Osteocyte (in vitro differentiated cells): ENCODE results near the gene USP46. TPM values are rescaled to one million over a fixed set of nuclear protein-coding genes. Genes with fewer than 3 reads are reported as not detected.

Experiments
- DNase-seq: peaks from one replicate; pipeline ENCODE4 v3.0.0; 2021; ENCODE audit warnings: mixed read lengths; ENCODE audit not compliant: unreplicated experiment; ENCODE audit errors: extremely low spot score
- H3K27ac Mint-ChIP-seq: one replicate; pipeline ENCODE4 v1.8.0; 2021; ENCODE audit warnings: mild to moderate bottlenecking, mixed read lengths; ENCODE audit not compliant: unreplicated experiment
- H3K27me3 Mint-ChIP-seq: one replicate; pipeline ENCODE4 v1.8.0; 2021; ENCODE audit warnings: mixed read lengths; ENCODE audit not compliant: unreplicated experiment
- H3K36me3 Mint-ChIP-seq: one replicate; pipeline ENCODE4 v1.8.0; 2021; ENCODE audit warnings: mixed read lengths; ENCODE audit not compliant: unreplicated experiment
- H3K4me1 Mint-ChIP-seq: one replicate; pipeline ENCODE4 v1.8.0; 2021; ENCODE audit warnings: mixed read lengths; ENCODE audit not compliant: unreplicated experiment
- H3K4me3 Mint-ChIP-seq: one replicate; pipeline ENCODE4 v1.8.0; 2021; ENCODE audit warnings: mild to moderate bottlenecking, moderate library complexity, mixed read lengths; ENCODE audit not compliant: unreplicated experiment
- H3K9me3 Mint-ChIP-seq: one replicate; pipeline ENCODE4 v1.8.0; 2021; ENCODE audit warnings: mixed read lengths; ENCODE audit not compliant: unreplicated experiment
- CTCF ChIP-seq: fragments of 200-600 bp; sonication (generic); IDR thresholded peaks from 2 replicates; pipeline ENCODE4 v1.5.0; 2021; ENCODE audit warnings: antibody characterized with exemption, mild to moderate bottlenecking, moderate library complexity
- total RNA-seq: library from RNA; stranded (reverse); gene quantifications from 2 replicates; pipeline ENCODE4 v1.2.1, GENCODE V29; 2021

USP46 gene
- total RNA-seq, 1 donor from 2014 or later, result 18.8 TPM

GRCh38 chr4:52635560-52635959 lies 23.5 kb downstream of the USP46 start:
- Mint-ChIP-seq H3K27ac (peak overlapping the region; percentile 72), H3K4me3 (no peak overlapping the region), H3K4me1 (peaks cover 29% of the 10 kb centered on the region), H3K27me3 (no peaks in the 10 kb centered on the region), H3K9me3 (no peaks in the 10 kb centered on the region), H3K36me3 (peaks cover 7% of the 10 kb centered on the region)
- TF ChIP-seq CTCF, result no peak
- DNase-seq, result no peak

GRCh38 chr4:52635130-52635529 lies 24.0 kb downstream of the USP46 start:
- no peak for DNase-seq
- peaks cover 28% of the 10 kb centered on the region for H3K4me1 Mint-ChIP-seq
- no peak for TF ChIP-seq CTCF
- peaks cover 7% of the 10 kb centered on the region for H3K36me3 Mint-ChIP-seq
- H3K9me3 Mint-ChIP-seq, result no peaks in the 10 kb centered on the region
- H3K4me3 Mint-ChIP-seq, result no peak overlapping the region
- peak overlapping the region; percentile 72 for H3K27ac Mint-ChIP-seq
- no peaks in the 10 kb centered on the region for H3K27me3 Mint-ChIP-seq

- TF ChIP-seq CTCF, result no peak
- no peak overlapping the region for H3K27ac Mint-ChIP-seq
- H3K4me1 Mint-ChIP-seq, result peaks cover 27% of the 10 kb centered on the region
- H3K36me3 Mint-ChIP-seq, result peaks cover 9% of the 10 kb centered on the region
- DNase-seq, result no peak
- no peaks in the 10 kb centered on the region for H3K27me3 Mint-ChIP-seq
- no peaks in the 10 kb centered on the region for H3K9me3 Mint-ChIP-seq
- no peak overlapping the region for H3K4me3 Mint-ChIP-seq
Observed at GRCh38 chr4:52633846-52634245, 25.3 kb downstream of the USP46 start.

- Mint-ChIP-seq H3K36me3 (peaks cover 18% of the 10 kb centered on the region), H3K4me1 (peaks cover 13% of the 10 kb centered on the region), H3K27ac (no peak overlapping the region), H3K27me3 (no peaks in the 10 kb centered on the region), H3K9me3 (no peaks in the 10 kb centered on the region), H3K4me3 (no peak overlapping the region)
- no peak for TF ChIP-seq CTCF
- DNase-seq, result no peak
Observed at GRCh38 chr4:52628974-52629373, 30.1 kb downstream of the USP46 start.

GRCh38 chr4:52628543-52628942 lies 30.6 kb downstream of the USP46 start:
- no peak for DNase-seq
- Mint-ChIP-seq H3K27me3 (no peaks in the 10 kb centered on the region), H3K27ac (no peak overlapping the region), H3K4me1 (peaks cover 10% of the 10 kb centered on the region), H3K9me3 (no peaks in the 10 kb centered on the region), H3K36me3 (peaks cover 18% of the 10 kb centered on the region), H3K4me3 (no peak overlapping the region)
- no peak for TF ChIP-seq CTCF
